ENCODE results near the gene HSPA12A.

The HSPA12A gene

DNA sequence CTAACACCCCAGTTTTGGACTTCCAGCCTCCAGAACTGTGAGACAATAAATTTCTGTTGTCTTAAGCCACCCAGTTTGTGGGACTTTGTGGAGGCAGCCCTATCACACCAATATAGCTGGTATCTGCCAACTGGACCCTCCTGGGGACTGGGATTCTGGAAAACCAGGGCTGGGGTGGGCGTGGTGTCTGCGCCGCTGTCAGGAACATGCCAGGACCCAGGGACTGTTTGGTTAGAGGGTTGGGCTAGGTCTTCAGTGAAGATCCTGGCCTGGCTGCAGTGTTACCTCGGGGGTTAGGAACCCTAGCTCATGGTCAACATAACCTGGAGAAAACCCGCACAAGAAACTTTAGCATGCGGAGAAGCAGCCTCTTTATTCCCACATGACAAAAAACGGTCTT lies 79.0 kb downstream of the HSPA12A start:
- DNase-seq = no peak

DNA sequence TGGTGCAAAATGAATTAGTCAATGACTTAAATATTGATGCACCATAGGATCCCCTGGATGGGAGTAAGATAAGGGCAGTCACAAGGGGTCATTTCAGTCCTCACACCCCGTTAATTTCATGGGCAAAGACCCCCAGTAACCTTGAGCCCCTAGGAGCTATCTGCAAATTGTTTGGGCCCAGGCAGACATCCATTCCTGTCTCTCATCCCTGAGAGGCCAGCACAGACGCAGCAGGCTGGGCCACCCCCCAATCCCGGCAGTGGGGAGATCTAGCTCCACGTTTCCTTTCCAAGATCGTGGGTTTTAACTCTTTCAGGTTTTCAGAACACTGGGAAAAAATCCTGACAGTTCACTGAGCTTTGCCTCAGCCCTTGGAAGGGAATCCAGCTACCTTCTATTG lies 81.5 kb downstream of the HSPA12A start:
- no peak for DNase-seq

DNA sequence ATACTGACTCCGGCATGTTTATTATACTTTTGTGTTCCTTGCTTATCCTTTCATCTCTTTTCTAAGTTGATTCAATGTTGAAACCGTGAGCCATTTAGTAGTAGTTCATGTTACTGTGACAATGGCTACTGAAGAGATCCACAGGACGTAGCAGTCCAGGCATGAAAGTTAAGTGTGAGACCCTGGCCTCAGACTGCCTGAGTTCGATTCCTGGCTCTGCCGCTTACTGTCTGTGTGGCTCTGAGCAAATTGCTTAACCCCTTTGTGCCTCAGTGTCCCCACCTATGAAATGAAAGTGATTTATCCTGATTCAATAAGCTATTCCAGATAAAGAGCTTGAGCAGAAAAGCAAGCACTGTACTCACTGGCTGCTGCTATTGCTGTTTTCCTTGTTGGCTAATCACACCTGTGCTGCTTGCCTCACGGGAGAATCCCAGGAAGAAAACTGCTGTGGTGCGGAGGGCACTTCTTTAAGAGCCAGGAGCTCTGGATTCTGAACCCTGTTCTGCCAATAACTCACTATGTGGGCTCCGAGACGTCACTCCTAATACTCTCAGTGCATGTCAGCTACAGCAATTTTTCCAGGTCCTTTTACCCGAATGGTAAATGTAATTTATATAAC lies 83.2 kb downstream of the HSPA12A start:
- no peak for DNase-seq

DNA sequence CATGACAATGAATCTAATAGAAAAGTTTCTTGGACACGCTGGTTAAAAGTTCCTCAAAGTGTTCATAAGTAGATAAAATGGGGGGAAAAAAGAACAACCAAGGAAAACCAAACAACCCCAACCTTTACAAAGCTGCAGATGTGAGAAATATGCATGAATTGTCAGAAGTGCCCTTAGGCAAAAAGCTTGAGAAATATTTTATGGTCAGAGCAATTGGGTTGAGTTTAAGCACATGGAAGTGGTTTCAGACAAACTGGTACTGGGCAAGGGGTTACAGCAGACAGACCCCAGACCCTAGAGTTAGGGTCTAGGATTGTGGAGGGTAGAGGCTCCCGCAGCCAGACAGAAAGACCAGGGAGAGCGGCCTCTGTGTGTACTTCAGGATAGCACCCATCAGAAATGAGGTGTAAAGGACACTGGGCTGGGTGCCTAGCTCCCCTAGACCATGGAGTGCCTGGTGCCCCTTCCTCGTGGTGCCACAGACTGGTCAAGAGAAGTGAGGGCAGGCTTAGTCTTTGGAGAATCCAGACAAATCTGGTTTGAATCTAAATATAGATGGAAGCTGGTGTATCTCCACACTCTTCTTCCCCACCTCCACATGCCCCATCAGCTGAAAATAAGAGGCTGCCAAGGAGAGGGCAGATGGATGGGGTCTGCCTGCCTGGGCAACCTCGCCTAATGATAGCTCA lies 84.4 kb downstream of the HSPA12A start:
- DNase-seq = no peak

- no peak for DNase-seq
Measured at GRCh38 chr10:116656044-116656443, 86.3 kb downstream of the HSPA12A start.

GRCh38 chr10:116655568-116655967 lies 86.8 kb downstream of the HSPA12A start:
- no peak for DNase-seq

- no peak for DNase-seq
Measured at GRCh38 chr10:116654816-116655215, 87.5 kb downstream of the HSPA12A start.

DNA sequence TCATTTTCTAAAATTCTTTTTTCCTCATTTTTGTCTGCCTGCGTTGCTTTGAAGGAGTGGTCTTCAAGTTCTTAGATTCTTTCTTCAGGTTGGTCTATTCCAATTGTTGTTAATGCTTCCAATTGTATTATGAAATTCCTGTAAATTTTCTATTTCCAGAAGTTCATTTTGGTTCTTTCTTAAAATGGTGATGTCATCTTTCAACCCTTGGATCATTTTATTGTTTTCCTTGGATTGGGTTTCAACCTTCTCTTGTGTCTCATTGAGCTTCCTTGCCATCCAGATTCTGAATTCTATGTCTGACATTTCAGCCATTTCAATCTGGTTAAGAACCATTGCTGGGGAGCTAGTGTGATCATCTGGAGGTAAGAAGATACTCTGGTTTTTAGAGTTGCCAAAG lies 88.5 kb downstream of the HSPA12A start:
- no peak for DNase-seq

DNA sequence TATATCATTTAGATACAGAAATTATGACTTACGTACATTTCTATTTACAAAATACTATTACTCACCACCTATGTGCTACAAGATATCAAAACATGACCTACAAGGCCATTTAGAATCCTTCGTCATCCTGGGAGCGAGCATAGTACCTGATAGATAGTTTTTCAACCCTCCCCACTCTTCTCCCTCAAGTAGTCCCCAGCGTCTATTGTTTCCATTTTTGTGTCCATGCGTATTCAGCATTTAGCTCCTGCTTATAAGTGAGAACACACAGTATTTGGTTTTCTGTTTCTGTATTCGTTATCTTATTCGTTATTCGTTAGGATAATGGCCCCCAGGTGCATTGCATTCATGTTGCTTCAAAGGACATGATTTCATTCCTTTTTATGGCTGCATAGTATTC lies 93.5 kb downstream of the HSPA12A start:
- DNase-seq = no peak

DNA sequence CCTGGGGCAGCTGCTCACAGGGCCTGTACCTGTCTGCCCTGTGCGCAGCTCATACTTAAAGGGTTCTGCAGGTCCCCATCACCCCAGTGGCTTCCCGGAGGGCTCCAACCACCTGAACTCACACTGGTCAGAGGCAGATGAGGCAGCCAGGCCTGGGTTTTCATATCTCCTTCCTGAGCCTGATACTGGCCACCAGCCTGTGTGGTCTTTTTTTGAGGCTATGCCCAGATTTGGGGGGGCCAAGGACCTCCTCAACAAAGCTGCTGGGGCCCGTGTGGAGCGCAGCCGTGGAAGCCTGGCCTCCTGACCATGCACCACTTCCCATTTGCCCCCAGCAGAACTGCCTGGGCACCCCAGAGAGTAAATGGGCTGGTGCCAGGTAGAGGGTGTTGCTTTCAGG lies 95.9 kb downstream of the HSPA12A start:
- no peak for DNase-seq

GRCh38 chr10:116637830-116638229 lies 104.5 kb downstream of the HSPA12A start:
- DNase-seq = no peak

DNA sequence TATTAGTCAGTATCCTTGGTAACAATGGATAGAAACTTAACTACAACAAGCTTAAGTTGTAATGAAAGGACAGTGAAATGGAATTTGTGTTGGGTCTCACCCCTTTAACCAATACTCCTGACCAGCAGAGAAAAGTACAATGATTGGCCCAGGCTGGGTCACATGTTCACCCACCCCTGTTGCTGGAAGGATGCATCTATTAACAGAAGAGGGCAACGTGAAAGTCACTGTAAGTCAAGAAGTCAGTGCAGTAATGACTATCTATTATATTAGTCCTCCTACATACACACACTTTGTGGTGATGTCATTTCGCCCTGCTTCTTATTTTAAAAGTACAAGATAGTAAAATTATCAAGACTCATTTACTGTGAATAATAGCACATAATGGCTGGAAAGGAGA lies 105.4 kb downstream of the HSPA12A start:
- DNase-seq = no peak

- no peak for DNase-seq
Measured at GRCh38 chr10:116636385-116636784, 106.0 kb downstream of the HSPA12A start.

DNA sequence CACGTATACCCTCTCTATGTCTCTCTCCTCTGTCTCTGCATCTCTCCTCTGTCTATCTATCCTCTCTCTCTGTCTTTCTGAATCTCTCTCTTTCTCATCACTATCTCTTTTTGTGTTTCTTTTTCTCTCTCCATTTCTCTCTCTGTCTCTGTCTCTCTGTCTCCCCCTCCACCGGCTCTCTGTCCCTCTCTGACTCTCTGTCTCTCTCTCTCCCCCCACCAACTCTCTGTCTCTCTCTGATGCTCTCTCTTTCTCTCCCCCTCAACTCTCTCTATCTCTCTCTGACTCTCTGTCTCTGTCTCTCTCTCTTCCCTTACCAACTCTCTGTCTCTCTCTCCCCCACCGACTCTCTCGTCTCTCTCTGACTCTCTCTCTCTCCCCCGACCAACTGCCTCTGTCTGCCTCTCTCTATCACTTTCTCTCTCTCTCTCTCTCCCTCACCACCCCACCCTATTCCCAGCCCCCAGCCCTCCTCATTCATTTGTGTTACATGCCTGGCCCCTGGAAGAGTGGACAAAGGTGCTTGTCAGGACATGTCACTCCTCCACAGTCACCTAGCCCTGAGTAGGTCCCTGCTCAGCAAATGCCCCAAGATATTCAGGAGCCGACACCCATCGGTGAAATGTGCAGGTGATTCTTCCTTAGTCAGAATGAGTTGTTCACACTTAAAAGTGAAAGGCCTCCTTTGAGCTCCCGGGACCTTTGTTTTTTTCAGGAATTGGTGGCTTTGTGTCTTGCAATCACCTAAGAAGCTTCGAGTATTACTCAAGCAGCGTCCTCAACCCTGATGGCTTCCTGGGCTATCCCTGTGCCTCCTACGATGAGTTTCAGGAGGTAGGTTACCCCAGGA lies 108.0 kb downstream of the HSPA12A start:
- no peak for DNase-seq

GRCh38 chr10:116633216-116633600 lies 109.2 kb downstream of the HSPA12A start:
- DNase-seq = no peak

- no peak for DNase-seq
Measured at GRCh38 chr10:116632596-116633215, 109.7 kb downstream of the HSPA12A start.

DNA sequence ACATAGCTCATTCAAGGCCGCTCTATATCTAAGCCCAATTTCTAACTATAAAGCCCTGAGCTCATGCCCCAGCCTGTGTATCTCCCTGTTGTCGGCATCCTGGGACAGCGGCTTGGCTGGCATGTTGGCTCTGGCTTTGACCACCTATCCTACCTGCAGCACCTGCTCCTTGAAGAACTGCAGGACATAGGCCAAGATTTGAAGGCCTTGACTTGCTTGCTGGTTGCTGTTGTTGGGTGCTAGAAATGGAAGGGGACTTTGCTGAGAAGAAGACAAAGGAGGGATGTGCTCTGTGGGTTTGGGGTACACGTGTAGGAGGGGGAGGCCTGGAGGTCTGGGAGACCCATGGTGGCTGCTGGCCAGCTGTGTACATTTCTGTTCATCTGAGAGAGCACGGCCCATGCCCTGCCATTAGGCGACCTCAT lies 110.5 kb downstream of the HSPA12A start:
- DNase-seq = no peak

- no peak for DNase-seq
Measured at GRCh38 chr10:116630020-116630419, 112.3 kb downstream of the HSPA12A start.

GRCh38 chr10:116629340-116629739 lies 113.0 kb downstream of the HSPA12A start:
- DNase-seq = no peak

- DNase-seq = no peak
Measured at GRCh38 chr10:116627386-116627933, 114.9 kb downstream of the HSPA12A start.

GRCh38 chr10:116626815-116627214 lies 115.6 kb downstream of the HSPA12A start:
- no peak for DNase-seq

DNA sequence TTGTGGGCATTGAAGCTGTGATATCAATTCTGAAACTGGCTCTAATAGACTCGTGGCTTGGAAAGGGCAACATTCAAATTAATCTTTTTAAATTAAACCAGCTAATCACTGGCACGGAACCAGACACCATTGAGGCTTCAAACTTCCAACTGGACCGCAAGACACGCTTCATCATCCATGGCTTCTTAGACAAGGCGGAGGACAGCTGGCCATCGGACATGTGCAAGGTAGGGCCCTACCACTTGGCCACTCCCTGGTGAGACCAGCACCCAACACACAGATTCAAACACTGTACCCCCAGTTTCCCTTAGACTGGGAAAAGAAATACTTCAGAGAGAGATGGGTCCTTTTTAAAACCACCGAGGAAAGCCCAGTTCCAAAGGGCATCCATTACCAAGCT lies 116.5 kb downstream of the HSPA12A start:
- DNase-seq = no peak

Data from cortex of kidney (tissue), 1 donor.